Neuronal stem cell (in vitro differentiated cells): Measurements from ENCODE around the gene TLL2.

ENCODE experiments used
- DNase-seq: peaks from one replicate; pipeline ENCODE4 v3.0.0-alpha.2; 2013; ENCODE audit warnings: low spot score
- H2AFZ ChIP-seq: one replicate; pipeline ENCODE4 v1.6.1; 2013; ENCODE audit warnings: mild to moderate bottlenecking, low read length, inconsistent platforms
- H2AK5ac ChIP-seq: 2 replicates; pipeline ENCODE4 v1.6.1; 2013; ENCODE audit warnings: low read depth, mild to moderate bottlenecking, inconsistent platforms, low read length, moderate library complexity, mixed read lengths
- H2BK120ac ChIP-seq: 2 replicates; pipeline ENCODE4 v1.6.1; 2013; ENCODE audit warnings: low read depth, mild to moderate bottlenecking, inconsistent platforms, low read length, moderate library complexity, mixed read lengths
- H2BK12ac ChIP-seq: one replicate; pipeline ENCODE4 v1.6.1; 2013; ENCODE audit warnings: low read length, inconsistent platforms
- H2BK15ac ChIP-seq: 2 replicates; pipeline ENCODE4 v1.6.1; 2013; ENCODE audit warnings: mild to moderate bottlenecking, low read length, inconsistent platforms, mixed read lengths
- H2BK5ac ChIP-seq: one replicate; pipeline ENCODE4 v1.6.1; 2013; ENCODE audit warnings: inconsistent platforms, mild to moderate bottlenecking, low read length, moderate library complexity
- H3K14ac ChIP-seq: one replicate; pipeline ENCODE4 v1.6.1; 2013; ENCODE audit warnings: low read length, inconsistent platforms
- H3K18ac ChIP-seq: 2 replicates; pipeline ENCODE4 v1.6.1; 2013; ENCODE audit warnings: low read length, inconsistent platforms
- H3K23ac ChIP-seq: 2 replicates; pipeline ENCODE4 v1.6.1; 2013; ENCODE audit warnings: low read depth, mild to moderate bottlenecking, mixed read lengths, low read length, inconsistent platforms; ENCODE audit not compliant: poor library complexity
- H3K27ac ChIP-seq: replicated peaks from 3 replicates; pipeline ENCODE4 v1.5.1; 2013; ENCODE audit warnings: low read length, inconsistent platforms
- H3K27me3 ChIP-seq, 3 experiments: 2 replicates each; pipeline ENCODE4 v1.6.1; 2013; ENCODE audit warnings: low read length in 3 of 3, mild to moderate bottlenecking in 2 of 3, inconsistent platforms in 1 of 3, low read depth in 1 of 3, mixed read lengths in 1 of 3, moderate library complexity in 1 of 3; ENCODE audit not compliant: control insufficient read depth in 3 of 3, insufficient read depth in 3 of 3
- H3K36me3 ChIP-seq, 2 donors: replicated peaks in 1 of 2; 2 replicates each; pipeline ENCODE4 v1.6.1; 2013; ENCODE audit warnings: low read length in 2 of 2; ENCODE audit not compliant: control insufficient read depth in 2 of 2, insufficient read depth in 2 of 2
- H3K4ac ChIP-seq: 2 replicates; pipeline ENCODE4 v1.6.1; 2013; ENCODE audit warnings: inconsistent platforms, mild to moderate bottlenecking, low read length, moderate library complexity
- H3K4me1 ChIP-seq, 2 donors: 1 replicate in 1 of 2; 2 replicates in 1 of 2; pipeline ENCODE4 v1.6.1; 2013; ENCODE audit warnings: low read length in 2 of 2, low read depth in 1 of 2; ENCODE audit not compliant: control insufficient read depth in 2 of 2, insufficient read depth in 1 of 2
- H3K4me2 ChIP-seq: one replicate; pipeline ENCODE4 v1.6.1; 2013; ENCODE audit warnings: mild to moderate bottlenecking, low read length, inconsistent platforms; ENCODE audit not compliant: insufficient read depth, poor library complexity, severe bottlenecking
- H3K4me3 ChIP-seq, 2 donors: 2 replicates each; pipeline ENCODE4 v1.5.1; 2013; ENCODE audit warnings: low read length in 2 of 2, mild to moderate bottlenecking in 2 of 2, inconsistent platforms in 1 of 2, moderate library complexity in 1 of 2
- H3K79me1 ChIP-seq: one replicate; pipeline ENCODE4 v1.6.1; 2013; ENCODE audit warnings: low read depth, mild to moderate bottlenecking, inconsistent platforms, low read length, moderate library complexity
- H3K9ac ChIP-seq: one replicate; pipeline ENCODE4 v1.6.1; 2013; ENCODE audit warnings: mild to moderate bottlenecking, low read depth, low read length, inconsistent platforms; ENCODE audit not compliant: poor library complexity
- H3K9me3 ChIP-seq, 2 donors: replicated peaks in 1 of 2; 2 replicates each; pipeline versions ENCODE3 to v1.6.1; 2013; ENCODE audit warnings: low read length in 2 of 2, mild to moderate bottlenecking in 2 of 2, inconsistent platforms in 1 of 2, low read depth in 1 of 2, mixed read lengths in 1 of 2, moderate library complexity in 1 of 2; ENCODE audit not compliant: control insufficient read depth in 2 of 2, insufficient read depth in 1 of 2
- H4K8ac ChIP-seq: one replicate; pipeline ENCODE4 v1.6.1; 2013; ENCODE audit warnings: low read depth, mild to moderate bottlenecking, inconsistent platforms, low read length, moderate library complexity
- H4K91ac ChIP-seq: one replicate; pipeline ENCODE4 v1.6.1; 2013; ENCODE audit warnings: low read length, low read depth, mild to moderate bottlenecking, inconsistent platforms; ENCODE audit not compliant: poor library complexity
- WGBS, 2 donors: extraction: QIAGEN DNeasy Blood & Tissue Kit; methylation state at CpG; one replicate each; pipeline ENCODE4 v1.1.7; 2013; ENCODE audit warnings: missing lambda C conversion rate in 2 of 2, mixed read lengths in 1 of 2; ENCODE audit not compliant: insufficient read length in 2 of 2, insufficient replicate concordance in 1 of 2; ENCODE audit errors: extremely low coverage in 2 of 2; 5-methylcytosine and 5-hydroxymethylcytosine counted together

TLL2 gene

GRCh38 chr10:96440361-96441292 lies 73.1 kb downstream of the TLL2 start:
- peaks cover 7 to 16% of the 10 kb centered on the region in 2 donors for H3K4me1 ChIP-seq
- no peaks in the 10 kb centered on the region for H3K27me3 ChIP-seq
- H3K4ac ChIP-seq, result no peak overlapping the region
- no peak for DNase-seq
- no CpG with 5 or more reads among the region's 10 CpGs for WGBS, 2 donors
- H3K23ac ChIP-seq, result no peak overlapping the region
- H3K9me3 ChIP-seq, result peaks cover 2 to 4% of the 10 kb centered on the region in 2 donors
- no peak overlapping the region for H4K8ac ChIP-seq
- H3K4me3 ChIP-seq, result no peak overlapping the region
- no peak overlapping the region for H3K9ac ChIP-seq
- no peak overlapping the region for H2BK15ac ChIP-seq
- H3K79me1 ChIP-seq, result no peaks in the 10 kb centered on the region
- H3K18ac ChIP-seq, result no peak overlapping the region
- no peak overlapping the region for H2BK12ac ChIP-seq
- no peak overlapping the region for H3K14ac ChIP-seq
- H3K4me2 ChIP-seq, result no peak overlapping the region
- H2AK5ac ChIP-seq, result no peak overlapping the region
- no peak overlapping the region for H2BK120ac ChIP-seq
- no peak overlapping the region for H3K27ac ChIP-seq
- no peak overlapping the region for H4K91ac ChIP-seq
- H2AFZ ChIP-seq, result peak overlapping the region; percentile 51
- no peak overlapping the region for H2BK5ac ChIP-seq
- H3K36me3 ChIP-seq, result no peaks in the 10 kb centered on the region

- H3K4me2 ChIP-seq, result no peak overlapping the region
- H2BK12ac ChIP-seq, result no peak overlapping the region
- no peaks in the 10 kb centered on the region for H3K36me3 ChIP-seq
- no peak overlapping the region for H3K4me3 ChIP-seq
- no peak overlapping the region for H2BK15ac ChIP-seq
- peaks cover 2 to 8% of the 10 kb centered on the region in 2 donors for H3K9me3 ChIP-seq
- no peak overlapping the region for H4K91ac ChIP-seq
- WGBS, 2 donors, result no CpG with 5 or more reads among the region's 2 CpGs
- H2AFZ ChIP-seq, result no peak overlapping the region
- H3K9ac ChIP-seq, result no peak overlapping the region
- no peaks in the 10 kb centered on the region for H3K79me1 ChIP-seq
- no peak overlapping the region for H2BK120ac ChIP-seq
- H3K18ac ChIP-seq, result no peak overlapping the region
- H3K27me3 ChIP-seq, result no peaks in the 10 kb centered on the region
- no peak overlapping the region for H3K27ac ChIP-seq
- H2BK5ac ChIP-seq, result no peak overlapping the region
- H4K8ac ChIP-seq, result no peak overlapping the region
- no peak overlapping the region for H3K23ac ChIP-seq
- no peak overlapping the region for H3K14ac ChIP-seq
- no peak overlapping the region for H2AK5ac ChIP-seq
- no peak for DNase-seq
- H3K4me1 ChIP-seq, result peaks cover 7 to 16% of the 10 kb centered on the region in 2 donors
- no peak overlapping the region for H3K4ac ChIP-seq
Observed at GRCh38 chr10:96439725-96440124, 74.0 kb downstream of the TLL2 start.

DNA sequence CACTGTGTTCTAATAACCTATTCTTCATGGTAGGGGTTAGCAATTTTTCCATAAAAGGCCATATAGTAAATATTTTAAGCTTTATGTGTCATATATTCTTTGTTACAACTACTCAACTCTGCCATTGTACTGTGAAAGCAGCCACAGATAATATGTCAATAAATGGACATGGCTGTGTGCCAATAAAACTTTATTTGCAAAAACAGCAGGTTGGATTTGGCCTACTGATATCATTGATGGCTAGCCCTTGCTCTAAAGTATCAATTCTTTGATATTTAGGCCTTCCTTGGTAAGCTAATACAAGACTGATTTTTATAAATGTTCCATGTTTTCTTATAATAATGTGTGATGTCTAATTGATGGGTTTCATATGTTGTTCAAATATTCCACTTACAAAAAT lies 77.7 kb downstream of the TLL2 start:
- no peaks in the 10 kb centered on the region for H3K27me3 ChIP-seq
- no peak overlapping the region for H3K4me3 ChIP-seq
- H3K18ac ChIP-seq, result no peak overlapping the region
- no peak overlapping the region for H2BK120ac ChIP-seq
- no peak overlapping the region for H3K27ac ChIP-seq
- peaks cover 2 to 8% of the 10 kb centered on the region in 2 donors for H3K9me3 ChIP-seq
- H2AK5ac ChIP-seq, result no peak overlapping the region
- H4K91ac ChIP-seq, result no peak overlapping the region
- H3K4me1 ChIP-seq, result peaks cover 0 to under 1% of the 10 kb centered on the region in 2 donors
- no peak overlapping the region for H2AFZ ChIP-seq
- H3K9ac ChIP-seq, result no peak overlapping the region
- no peak for DNase-seq
- no peaks in the 10 kb centered on the region for H3K36me3 ChIP-seq
- H2BK5ac ChIP-seq, result no peak overlapping the region
- no peak overlapping the region for H3K4me2 ChIP-seq
- H4K8ac ChIP-seq, result no peak overlapping the region
- H3K14ac ChIP-seq, result no peak overlapping the region
- H2BK12ac ChIP-seq, result no peak overlapping the region
- no peak overlapping the region for H3K4ac ChIP-seq
- H2BK15ac ChIP-seq, result no peak overlapping the region
- H3K23ac ChIP-seq, result no peak overlapping the region
- H3K79me1 ChIP-seq, result no peaks in the 10 kb centered on the region

DNA sequence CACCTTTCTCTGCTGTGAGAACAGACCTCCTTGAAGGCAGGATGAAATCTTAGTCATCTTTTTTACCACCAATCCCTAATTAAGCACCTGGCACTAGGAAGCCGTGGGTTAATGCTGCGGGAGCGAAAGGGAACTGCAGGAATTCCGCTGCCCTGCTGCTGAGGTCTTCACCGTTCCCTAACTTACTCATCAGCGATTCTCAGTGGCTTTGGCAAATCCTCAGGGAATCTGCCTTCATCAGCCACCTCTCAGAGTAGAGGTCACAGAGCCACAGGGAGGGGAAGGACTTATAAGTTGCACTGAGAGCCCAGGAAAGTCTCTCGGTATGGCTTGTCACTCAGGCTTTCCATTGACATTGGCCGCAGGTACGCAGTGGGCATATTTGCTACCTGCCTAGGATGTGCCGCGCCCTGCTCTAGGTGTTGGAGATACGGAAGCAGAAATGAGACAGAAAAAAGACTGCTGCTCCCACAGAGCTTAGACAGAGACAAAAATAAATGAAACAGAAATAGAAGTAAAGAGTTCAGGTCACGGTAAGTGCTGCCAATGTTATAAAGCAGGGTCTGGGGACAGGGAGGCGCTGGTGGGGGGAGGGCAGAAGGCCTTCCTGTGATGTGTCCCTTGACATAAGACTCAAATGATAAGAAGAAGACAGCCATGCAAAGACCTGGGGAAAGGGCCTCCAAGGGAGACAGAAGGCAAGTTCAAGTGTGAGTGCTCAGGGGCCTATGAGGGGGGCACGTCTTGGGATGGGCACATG lies 82.3 kb downstream of the TLL2 start:
- no peak for DNase-seq
- Histone ChIP-seq H3K4me1 (no peaks in the 10 kb centered on the region), H3K23ac (no peak overlapping the region), H3K79me1 (no peaks in the 10 kb centered on the region), H3K18ac (no peak overlapping the region), H3K4me3 (no peak overlapping the region), H3K27me3 (peaks cover 0 to 3% (median 0%) of the 10 kb centered on the region in 3 experiments), H3K14ac (no peak overlapping the region), H3K4me2 (no peak overlapping the region), H3K36me3 (no peaks in the 10 kb centered on the region), H3K9me3 (peaks cover 0 to 4% of the 10 kb centered on the region in 2 donors), H3K9ac (no peak overlapping the region), H2AFZ (peak overlapping the region; percentile 17), H3K4ac (no peak overlapping the region), H2BK120ac (no peak overlapping the region), H2BK12ac (no peak overlapping the region), H4K91ac (no peak overlapping the region), H3K27ac (no peak overlapping the region), H2AK5ac (no peak overlapping the region), H2BK15ac (no peak overlapping the region), H4K8ac (no peak overlapping the region), H2BK5ac (no peak overlapping the region)
- WGBS, 2 donors, result no CpG with 5 or more reads among the region's 15 CpGs
